ENCODE results near the gene RPL3.

Gene RPL3

DNA sequence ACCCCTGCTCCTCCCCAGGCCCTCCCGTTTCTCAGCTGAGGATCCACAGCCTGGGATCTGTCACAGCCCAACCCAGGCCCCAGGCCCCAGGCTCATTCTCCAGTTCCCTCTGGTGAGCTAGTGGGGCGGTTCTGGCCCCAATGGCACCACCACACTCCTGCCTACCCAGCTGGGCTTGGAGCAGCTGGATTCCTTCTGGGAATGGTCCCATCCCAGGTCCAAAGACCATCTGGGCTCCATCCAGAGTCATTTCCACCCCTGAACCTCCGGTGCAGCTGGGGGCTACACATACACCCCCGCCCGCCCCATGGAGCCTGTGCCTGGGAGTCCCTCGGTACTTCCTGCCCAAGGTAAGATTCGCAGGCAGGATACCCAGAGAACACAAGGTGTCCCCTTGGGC lies 39.2 kb downstream of the RPL3 start:
- no peak for DNase-seq

DNA sequence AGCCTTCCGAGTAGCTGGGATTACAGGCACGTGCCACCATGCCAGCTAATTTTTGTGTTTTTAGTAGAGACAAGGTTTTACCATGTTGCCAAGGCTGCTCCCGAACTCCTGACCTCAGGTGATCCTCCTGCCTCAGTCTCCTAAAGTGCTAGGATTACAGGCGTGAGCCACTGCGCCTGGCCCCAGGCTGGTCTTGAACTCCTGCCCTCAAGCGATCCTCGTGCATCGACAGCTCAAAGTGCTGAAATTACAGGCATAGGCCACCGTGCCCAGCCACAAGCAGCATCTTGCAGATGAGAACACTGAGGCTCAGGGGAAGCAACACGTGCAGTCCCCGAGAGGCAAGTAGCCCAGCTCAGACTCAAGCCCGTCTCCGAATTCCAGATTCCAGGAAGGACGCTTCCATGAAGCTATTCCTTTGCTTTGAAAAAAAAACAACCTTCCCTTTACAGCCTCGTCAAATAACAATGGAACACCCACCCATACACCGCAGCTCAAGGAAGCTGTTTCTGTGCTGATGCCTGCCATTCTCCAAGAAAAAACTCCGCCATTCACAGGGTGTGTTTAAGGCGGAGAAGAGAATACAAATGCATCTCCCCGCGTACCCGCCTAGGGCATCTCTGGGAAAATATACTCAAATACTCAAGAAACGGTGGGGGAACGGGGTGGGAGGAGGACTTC lies 40.1 kb downstream of the RPL3 start:
- DNase-seq: no peak

DNA sequence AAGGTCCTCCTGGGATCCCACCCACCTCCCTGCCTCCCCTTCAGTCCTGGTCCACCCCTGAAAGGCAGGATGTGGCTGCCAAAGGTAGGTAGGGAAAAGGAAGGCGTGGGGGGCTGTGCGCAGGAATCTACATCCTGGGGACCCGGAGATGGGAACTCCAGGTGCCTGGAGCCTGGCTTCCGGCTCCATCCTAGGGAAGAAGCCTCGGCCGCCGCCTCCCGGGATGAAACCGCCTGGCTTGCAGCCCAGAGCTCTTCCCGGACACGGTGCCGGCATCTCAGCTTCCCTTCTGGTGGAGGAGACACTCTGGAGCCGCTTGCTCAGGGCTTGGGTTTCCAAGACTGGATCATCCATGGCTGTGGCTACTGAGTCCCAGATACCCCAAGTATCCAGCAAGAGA lies 41.4 kb downstream of the RPL3 start:
- DNase-seq: no peak

GRCh38 chr22:39277142-39277607 lies 42.2 kb downstream of the RPL3 start:
- DNase-seq: no peak

DNA sequence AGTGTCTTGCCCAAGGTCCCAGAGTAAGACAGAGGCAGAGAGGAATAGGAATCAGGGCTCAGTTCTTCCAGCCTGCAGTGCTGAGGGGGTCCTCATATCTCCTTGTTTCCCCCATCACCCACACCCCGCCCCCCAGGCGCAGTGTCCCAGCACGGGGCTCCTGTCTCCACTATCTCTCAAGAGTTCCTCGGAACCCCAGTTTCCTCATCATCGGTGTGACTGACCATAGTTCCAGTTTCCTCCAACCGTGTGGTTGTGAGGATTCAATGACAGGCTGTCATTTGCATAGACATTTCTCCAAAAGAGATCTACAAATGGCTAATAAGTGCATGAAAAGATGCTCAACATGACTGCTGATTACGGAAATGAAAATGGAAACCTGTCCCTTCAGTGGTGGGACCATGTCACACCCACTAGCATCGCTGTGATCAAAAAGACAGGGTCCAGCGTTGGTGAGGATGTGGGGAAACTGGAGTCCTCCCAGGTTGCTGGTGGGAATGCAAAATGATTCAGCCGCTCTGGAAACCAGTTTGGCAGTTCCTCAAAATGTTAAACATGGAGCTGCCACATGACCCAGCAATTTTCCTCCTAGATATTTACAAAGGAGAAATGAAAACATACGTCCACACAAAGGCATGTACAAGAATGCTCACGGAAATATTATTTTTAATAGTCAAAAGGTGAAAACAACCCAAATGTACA lies 42.8 kb downstream of the RPL3 start:
- no peak for DNase-seq

GRCh38 chr22:39275814-39276439 lies 43.5 kb downstream of the RPL3 start:
- DNase-seq: no peak

- no peak for DNase-seq
These were observed 45.2 kb downstream of the RPL3 start for GRCh38 chr22:39273950-39274887.

GRCh38 chr22:39270792-39271191 lies 48.6 kb downstream of the RPL3 start:
- no peak for DNase-seq

DNA sequence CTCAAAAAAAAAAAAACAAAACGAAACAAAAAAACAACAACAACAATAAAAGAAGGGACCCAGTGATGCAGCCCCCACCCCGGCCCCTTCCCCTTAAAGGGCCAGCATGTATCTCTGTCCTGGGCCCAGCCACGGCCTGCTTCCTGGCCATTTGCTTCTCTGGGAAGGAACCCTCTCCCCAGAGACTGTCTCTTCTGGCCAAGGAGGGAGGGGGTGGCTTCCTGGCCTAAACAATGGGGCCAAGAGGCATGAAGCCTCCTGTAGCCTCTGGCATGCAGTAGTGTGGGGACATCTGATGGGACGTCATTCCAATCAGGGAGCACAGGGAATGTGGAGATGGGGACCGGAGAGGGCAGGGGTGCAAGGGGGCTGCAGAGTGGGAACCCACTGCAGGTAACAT lies 49.1 kb downstream of the RPL3 start:
- no peak for DNase-seq

DNA sequence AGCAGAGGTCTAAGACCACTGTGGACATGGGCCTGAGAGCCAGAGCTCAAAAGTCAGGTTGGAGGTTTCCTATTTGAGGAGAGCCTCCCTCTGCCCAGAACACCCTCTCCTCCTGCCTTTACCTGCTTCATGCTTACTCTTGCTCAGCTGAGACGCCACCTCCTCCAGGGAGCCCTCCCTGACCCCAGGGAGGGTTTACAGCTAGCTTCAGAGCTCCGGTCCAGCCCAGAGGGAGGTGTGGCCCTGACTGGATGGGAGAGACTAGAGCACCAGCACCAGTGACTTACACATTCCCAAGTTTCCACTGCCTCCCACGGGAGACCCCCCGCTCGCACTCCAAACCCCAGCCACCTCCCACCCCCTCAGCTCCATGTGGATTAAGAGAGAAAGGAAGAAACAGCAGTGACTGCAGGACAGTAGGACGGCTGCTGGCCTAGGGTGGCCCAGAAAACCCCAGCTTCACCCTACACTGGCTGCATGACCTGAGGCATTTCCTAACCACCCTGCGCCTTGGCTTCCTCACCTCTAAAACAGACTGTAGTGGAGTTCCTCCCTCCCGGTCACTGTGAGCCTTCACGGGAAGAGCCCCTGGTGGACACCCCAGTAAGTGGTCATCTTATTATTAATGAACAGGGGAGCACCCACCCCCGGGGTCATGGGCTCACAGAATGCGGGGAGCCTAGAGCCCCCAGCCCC lies 50.2 kb downstream of the RPL3 start:
- no peak for DNase-seq

GRCh38 chr22:39268645-39269044 lies 50.8 kb downstream of the RPL3 start:
- no peak for DNase-seq

DNA sequence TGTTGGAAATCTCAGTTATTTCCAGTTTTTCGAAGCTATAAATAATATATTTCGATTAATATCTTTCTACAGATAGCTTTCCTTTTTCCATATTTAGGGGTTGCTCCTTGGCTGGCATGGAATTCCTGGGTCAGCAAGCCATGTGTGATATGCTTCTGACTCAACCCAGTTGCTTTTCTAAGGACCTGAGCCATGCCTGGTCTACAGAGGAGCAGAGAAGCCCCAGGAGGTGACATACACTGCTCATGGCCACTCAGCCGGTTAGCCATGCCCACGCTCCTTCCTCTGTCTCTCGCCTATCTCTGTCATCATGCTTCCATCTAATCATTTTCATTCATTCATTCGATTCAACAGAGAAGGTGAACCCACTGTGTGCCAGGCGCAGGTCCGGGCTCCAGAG lies 51.4 kb downstream of the RPL3 start:
- no peak for DNase-seq

DNA sequence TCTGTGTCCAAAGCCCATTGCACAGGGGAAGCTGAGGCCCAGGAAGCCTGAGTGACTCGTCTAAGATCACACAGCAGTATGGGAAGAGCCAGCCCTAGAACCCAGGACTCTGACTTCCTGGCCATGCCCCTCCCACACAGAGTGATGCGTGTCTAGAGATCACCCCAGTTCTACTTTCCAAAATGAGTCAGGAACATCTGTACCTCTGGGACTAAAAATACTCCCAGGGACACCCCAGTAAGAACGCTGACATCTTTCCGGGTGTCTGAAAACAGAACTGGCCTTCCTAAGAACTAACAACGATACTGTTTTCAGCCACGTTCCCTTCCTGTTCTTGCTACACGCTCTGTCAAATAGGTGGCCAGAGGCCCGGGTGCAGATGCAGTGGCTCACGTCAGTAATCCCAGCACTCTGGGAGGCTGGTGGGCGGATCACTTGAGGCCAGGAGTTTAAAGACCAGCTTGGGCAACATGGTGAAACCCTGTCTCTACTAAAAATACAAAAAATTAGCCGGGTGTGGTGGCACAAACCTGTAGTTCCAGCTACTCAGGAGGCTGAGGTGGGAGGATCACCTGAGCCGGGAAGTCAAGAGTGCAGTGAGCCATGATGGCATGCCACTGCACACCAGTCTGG lies 52.9 kb downstream of the RPL3 start:
- no peak for DNase-seq

- no peak for DNase-seq
These were observed 54.1 kb downstream of the RPL3 start for GRCh38 chr22:39265143-39265886.

GRCh38 chr22:39264349-39265038 lies 54.9 kb downstream of the RPL3 start:
- no peak for DNase-seq

- DNase-seq: no peak
These were observed 55.6 kb downstream of the RPL3 start for GRCh38 chr22:39263626-39264348.
